Measurements from ENCODE around the gene DNAH14. TPM values are rescaled to one million over a fixed set of nuclear protein-coding genes. Genes with fewer than 3 reads are reported as not detected.

The DNAH14 gene
- total RNA-seq, 1 experiment from 2014 or later, result 33.2 TPM

GRCh38 chr1:225366552-225366951, 437.1 kb downstream of the DNAH14 start:
- RAD21 ChIA-PET (ENCODE audit: low non-redundant PET in 1 of 2, low total read pairs in 2 of 2, uncharacterized antibody in 2 of 2, unreplicated experiment in 2 of 2), result no interaction called here
- H2AFZ ChIP-seq (ENCODE audit: low read depth, low read length, poor library complexity, severe bottlenecking), result no peak overlapping the region
- BruUV-seq (replicated peaks), result no TSS peak
- intact Hi-C loops (cut with micrococcal nuclease), result no loop called here
- no peak overlapping the region for H3K4me2 ChIP-seq (ENCODE audit: low read length)
- ATAC-seq, result no peak
- no peaks in the 10 kb centered on the region for H3K27me3 ChIP-seq (ENCODE audit: insufficient read depth, low read length)
- POLR2A ChIA-PET, result no interaction called here
- no peaks in the 10 kb centered on the region for H3K79me2 ChIP-seq (ENCODE audit: insufficient read depth, low read length)
- no peaks in the 10 kb centered on the region for H3K9me2 ChIP-seq (ENCODE audit: insufficient read depth)
- no peak overlapping the region for H3K9ac ChIP-seq (ENCODE audit: low read length)
- CTCF ChIA-PET, result no interaction called here
- H3K4me3 ChIP-seq (replicated peaks in 1 of 2; ENCODE audit: low read depth in 1 of 2, low read length in 2 of 2), result no peak overlapping the region
- no peak for DNase-seq (ENCODE audit: low read depth, low spot score)
- H3K27ac ChIP-seq (ENCODE audit: low read depth, low read length), result no peak overlapping the region
- no peaks in the 10 kb centered on the region for H3K36me3 ChIP-seq (ENCODE audit: control insufficient read depth in 1 of 2, insufficient read depth in 2 of 2, low read length in 2 of 2)
- no peaks in the 10 kb centered on the region for H3K9me3 ChIP-seq (ENCODE audit: control insufficient read depth in 1 of 2, insufficient read depth in 1 of 2, low read depth in 1 of 2, low read length in 2 of 2)
- H4K20me1 ChIP-seq (ENCODE audit: insufficient read depth), result no peaks in the 10 kb centered on the region
- H3K4me1 ChIP-seq (ENCODE audit: control insufficient read depth in 1 of 2, insufficient read depth in 2 of 2, low read length in 2 of 2), result no peaks in the 10 kb centered on the region
- TF ChIP-seq, protein P1, sequence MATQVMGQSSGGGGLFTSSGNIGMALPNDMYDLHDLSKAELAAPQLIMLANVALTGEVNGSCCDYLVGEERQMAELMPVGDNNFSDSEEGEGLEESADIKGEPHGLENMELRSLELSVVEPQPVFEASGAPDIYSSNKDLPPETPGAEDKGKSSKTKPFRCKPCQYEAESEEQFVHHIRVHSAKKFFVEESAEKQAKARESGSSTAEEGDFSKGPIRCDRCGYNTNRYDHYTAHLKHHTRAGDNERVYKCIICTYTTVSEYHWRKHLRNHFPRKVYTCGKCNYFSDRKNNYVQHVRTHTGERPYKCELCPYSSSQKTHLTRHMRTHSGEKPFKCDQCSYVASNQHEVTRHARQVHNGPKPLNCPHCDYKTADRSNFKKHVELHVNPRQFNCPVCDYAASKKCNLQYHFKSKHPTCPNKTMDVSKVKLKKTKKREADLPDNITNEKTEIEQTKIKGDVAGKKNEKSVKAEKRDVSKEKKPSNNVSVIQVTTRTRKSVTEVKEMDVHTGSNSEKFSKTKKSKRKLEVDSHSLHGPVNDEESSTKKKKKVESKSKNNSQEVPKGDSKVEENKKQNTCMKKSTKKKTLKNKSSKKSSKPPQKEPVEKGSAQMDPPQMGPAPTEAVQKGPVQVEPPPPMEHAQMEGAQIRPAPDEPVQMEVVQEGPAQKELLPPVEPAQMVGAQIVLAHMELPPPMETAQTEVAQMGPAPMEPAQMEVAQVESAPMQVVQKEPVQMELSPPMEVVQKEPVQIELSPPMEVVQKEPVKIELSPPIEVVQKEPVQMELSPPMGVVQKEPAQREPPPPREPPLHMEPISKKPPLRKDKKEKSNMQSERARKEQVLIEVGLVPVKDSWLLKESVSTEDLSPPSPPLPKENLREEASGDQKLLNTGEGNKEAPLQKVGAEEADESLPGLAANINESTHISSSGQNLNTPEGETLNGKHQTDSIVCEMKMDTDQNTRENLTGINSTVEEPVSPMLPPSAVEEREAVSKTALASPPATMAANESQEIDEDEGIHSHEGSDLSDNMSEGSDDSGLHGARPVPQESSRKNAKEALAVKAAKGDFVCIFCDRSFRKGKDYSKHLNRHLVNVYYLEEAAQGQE (IDR thresholded peaks at IDR 0.05; ENCODE audit: low read depth), result no peak
- TF ChIP-seq, protein P2, sequence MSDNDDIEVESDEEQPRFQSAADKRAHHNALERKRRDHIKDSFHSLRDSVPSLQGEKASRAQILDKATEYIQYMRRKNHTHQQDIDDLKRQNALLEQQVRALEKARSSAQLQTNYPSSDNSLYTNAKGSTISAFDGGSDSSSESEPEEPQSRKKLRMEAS (IDR thresholded peaks at IDR 0.05), result no peak
- TF ChIP-seq EZH2 (IDR thresholded peaks at IDR 0.05), result no peak
- no peak for TF ChIP-seq EGR1 (IDR thresholded peaks at IDR 0.05; ENCODE audit: low read depth)
- TF ChIP-seq ZFX (IDR thresholded peaks at IDR 0.05), result no peak
- no peak for TF ChIP-seq POLR2A (IDR thresholded peaks at IDR 0.05; ENCODE audit: borderline replicate concordance, extremely low read depth, insufficient read depth, insufficient read length)
- TF ChIP-seq YY1 (IDR thresholded peaks at IDR 0.05; ENCODE audit: extremely low read depth, insufficient replicate concordance, low read depth, low read length), result no peak
- TF ChIP-seq TCF7L2 (IDR thresholded peaks at IDR 0.05; ENCODE audit: borderline replicate concordance, extremely low read depth, insufficient read depth, insufficient read length), result no peak
- TF ChIP-seq EZH2phosphoT487 (IDR thresholded peaks at IDR 0.05; ENCODE audit: borderline replicate concordance), result no peak
- no peak for TF ChIP-seq SP1 (IDR thresholded peaks at IDR 0.05; ENCODE audit: low read depth)
- TF ChIP-seq SIN3A (IDR thresholded peaks at IDR 0.05; ENCODE audit: low read depth), result no peak
- no peak for TF ChIP-seq JUND (IDR thresholded peaks at IDR 0.05)
- TF ChIP-seq, protein P3, sequence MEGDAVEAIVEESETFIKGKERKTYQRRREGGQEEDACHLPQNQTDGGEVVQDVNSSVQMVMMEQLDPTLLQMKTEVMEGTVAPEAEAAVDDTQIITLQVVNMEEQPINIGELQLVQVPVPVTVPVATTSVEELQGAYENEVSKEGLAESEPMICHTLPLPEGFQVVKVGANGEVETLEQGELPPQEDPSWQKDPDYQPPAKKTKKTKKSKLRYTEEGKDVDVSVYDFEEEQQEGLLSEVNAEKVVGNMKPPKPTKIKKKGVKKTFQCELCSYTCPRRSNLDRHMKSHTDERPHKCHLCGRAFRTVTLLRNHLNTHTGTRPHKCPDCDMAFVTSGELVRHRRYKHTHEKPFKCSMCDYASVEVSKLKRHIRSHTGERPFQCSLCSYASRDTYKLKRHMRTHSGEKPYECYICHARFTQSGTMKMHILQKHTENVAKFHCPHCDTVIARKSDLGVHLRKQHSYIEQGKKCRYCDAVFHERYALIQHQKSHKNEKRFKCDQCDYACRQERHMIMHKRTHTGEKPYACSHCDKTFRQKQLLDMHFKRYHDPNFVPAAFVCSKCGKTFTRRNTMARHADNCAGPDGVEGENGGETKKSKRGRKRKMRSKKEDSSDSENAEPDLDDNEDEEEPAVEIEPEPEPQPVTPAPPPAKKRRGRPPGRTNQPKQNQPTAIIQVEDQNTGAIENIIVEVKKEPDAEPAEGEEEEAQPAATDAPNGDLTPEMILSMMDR (IDR thresholded peaks at IDR 0.05 in 2 of 3, conservative IDR thresholded peaks at IDR 0.05 in 1 of 3; ENCODE audit: borderline replicate concordance in 1 of 3, insufficient read depth in 1 of 3, low read depth in 2 of 3, low read length in 2 of 3), result no peak
- TF ChIP-seq, protein P4, sequence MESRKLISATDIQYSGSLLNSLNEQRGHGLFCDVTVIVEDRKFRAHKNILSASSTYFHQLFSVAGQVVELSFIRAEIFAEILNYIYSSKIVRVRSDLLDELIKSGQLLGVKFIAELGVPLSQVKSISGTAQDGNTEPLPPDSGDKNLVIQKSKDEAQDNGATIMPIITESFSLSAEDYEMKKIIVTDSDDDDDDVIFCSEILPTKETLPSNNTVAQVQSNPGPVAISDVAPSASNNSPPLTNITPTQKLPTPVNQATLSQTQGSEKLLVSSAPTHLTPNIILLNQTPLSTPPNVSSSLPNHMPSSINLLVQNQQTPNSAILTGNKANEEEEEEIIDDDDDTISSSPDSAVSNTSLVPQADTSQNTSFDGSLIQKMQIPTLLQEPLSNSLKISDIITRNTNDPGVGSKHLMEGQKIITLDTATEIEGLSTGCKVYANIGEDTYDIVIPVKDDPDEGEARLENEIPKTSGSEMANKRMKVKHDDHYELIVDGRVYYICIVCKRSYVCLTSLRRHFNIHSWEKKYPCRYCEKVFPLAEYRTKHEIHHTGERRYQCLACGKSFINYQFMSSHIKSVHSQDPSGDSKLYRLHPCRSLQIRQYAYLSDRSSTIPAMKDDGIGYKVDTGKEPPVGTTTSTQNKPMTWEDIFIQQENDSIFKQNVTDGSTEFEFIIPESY (IDR thresholded peaks at IDR 0.05; ENCODE audit: extremely low read depth, insufficient replicate concordance, low read length), result no peak
- no peak for TF ChIP-seq FOSL1 (IDR thresholded peaks at IDR 0.05; ENCODE audit: low read depth)
- TF ChIP-seq CBX3 (IDR thresholded peaks at IDR 0.05; ENCODE audit: low read depth), result no peak
- no peak for TF ChIP-seq RAD21 (IDR thresholded peaks at IDR 0.05; ENCODE audit: low read depth)
